DLD1 (cell line): Measurements from ENCODE around the gene XPR1.
"Not testable (repeated sequence)": the region's sequence is repeated elsewhere in the genome, so short reads cannot be mapped to it uniquely, and the experiment has no call there.

Source experiments
- in situ Hi-C: cut with HindIII; loops from 2 replicates; pipeline ENCODE4 v1.10.0; 2017; ENCODE audit warnings: low sequenced_read_pairs

XPR1 gene

DNA sequence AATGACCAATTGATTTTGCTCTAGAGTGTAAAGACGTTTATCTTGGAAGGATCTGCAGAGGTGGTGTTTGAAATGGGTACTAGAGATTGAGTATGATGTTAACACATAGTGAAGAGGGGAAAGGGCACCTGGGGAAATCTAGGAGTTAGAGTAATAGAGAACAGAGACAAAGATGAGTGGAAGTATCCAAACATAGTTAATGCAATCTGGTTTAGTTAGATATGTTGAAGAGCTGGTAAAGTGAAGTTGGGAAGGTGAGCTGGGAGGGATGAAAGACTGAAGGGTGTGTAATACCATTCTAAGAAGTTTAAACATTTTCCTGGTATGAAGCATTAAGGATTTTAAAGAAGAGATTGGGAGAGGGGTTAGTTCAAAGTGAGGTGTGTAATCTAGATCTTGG, 11.0 kb downstream of the XPR1 start:
- in situ Hi-C loops, result no loop called here

GRCh38 chr1:180643693-180644092, 11.9 kb downstream of the XPR1 start:
- in situ Hi-C loops, result no loop called here

DNA sequence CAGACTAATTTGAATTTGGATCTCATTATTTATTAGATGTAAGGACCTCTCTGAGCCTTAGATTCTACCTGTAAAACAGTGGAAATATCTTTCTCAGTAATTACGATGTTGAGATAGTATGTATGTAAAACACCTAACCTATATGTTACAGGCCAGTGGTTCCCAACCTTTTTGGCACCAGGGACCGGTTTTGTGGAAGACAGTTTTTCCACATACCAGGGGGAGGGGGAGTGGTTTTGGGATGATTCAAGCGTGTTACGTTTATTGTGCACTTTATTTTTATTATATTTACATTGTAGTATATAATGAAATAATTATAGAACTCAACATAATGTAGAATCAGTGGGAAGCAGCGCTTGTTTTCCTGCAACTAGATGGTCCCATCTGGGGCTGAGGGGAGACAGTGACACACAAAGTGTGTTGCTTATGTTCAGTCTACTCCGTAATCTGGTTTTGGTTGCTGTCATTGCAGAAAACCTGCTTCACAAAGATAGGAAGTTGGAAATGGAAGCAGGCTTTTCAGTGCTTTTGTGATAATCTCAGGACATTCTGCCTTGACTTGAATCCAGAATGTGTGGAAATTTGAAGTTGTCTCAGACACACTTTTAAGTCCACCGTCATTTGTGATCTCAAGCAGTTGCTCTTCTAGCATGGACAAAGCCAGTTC, 12.8 kb downstream of the XPR1 start:
- in situ Hi-C loops, result no loop called here

DNA sequence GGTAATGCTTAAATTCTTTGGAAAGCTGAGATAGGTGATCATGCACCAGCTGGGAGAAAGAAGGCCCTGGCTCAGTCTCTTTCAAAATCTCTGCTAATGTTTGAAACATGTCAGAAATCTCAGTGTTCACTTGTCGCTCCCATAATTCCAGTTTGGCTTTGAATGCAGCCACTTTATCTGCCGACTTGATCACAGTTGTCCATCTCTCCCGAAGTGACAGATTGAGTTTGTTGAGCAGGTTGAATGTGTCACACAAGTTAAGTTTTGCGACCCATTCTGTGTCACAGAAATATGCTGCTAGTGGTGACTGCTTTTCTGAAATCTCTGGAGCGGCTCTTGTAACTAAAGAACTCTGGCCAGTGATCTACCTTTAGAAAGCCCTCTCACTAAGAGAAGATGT, 13.4 kb downstream of the XPR1 start:
- in situ Hi-C loops, result not testable (repeated sequence)

- in situ Hi-C loops, result no loop called here
Measured at GRCh38 chr1:180646093-180646492, 14.3 kb downstream of the XPR1 start.

DNA sequence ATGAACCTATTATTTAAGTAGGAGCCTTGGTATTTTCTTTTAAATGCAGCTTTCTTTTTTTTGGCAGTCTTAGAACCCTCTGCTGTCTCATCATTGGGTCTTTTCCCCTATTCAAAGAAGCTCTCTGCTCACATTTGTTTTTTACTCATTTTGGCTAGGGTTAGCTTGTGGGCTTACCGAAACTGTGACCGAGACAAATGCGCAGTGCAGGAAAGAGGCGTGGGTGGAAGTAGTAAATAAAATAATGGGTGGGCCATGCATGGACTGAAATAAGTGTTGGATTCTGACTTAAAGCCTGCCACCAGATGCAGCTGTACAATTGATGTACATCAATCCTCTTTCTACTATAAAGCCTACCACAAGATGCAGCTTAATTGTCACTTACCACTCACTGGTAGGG, 14.7 kb downstream of the XPR1 start:
- in situ Hi-C loops, result no loop called here

DNA sequence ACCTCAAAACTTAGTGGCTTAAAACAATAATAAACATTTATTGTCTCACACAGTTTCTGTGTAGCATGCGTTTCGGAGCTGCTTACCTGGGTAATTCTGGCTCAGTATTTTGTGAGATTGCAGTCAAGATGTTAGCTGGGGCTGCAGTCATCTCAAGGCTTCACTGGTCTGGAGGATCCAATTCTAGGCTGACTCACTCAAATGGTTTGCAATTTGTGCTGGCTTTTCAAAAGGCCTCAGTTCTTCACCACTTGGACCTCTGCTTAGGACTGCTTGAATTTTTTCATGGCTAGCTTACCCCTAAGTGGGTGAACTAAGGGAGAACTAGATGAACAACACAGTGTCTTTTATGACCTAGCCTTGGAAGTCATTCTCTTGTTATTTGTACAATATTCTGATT, 21.0 kb downstream of the XPR1 start:
- in situ Hi-C loops, result no loop called here

DNA sequence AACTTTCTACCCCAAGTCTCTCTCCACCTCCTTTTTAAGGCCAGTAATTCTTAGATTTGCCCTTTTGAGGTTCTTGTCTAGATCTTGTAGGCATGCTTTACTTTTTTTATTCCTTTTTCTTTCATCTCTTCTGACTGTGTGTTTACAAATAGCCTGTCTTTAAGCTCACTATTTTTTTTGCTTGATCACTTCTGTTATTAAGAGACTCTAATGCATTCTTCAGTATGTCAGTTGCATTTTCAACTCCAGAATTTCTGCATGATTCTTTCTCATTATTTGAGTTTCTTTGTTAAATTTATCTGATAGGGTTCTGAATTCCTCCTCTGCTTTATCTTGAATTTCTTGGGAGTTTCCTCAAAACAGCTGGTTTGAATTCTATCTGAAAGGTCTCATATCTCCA, 30.9 kb downstream of the XPR1 start:
- in situ Hi-C loops, result no loop called here

GRCh38 chr1:180670681-180671080, 38.9 kb downstream of the XPR1 start:
- in situ Hi-C loops, result no loop called here

- in situ Hi-C loops, result no loop called here
Measured at GRCh38 chr1:180672105-180672504, 40.3 kb downstream of the XPR1 start.

DNA sequence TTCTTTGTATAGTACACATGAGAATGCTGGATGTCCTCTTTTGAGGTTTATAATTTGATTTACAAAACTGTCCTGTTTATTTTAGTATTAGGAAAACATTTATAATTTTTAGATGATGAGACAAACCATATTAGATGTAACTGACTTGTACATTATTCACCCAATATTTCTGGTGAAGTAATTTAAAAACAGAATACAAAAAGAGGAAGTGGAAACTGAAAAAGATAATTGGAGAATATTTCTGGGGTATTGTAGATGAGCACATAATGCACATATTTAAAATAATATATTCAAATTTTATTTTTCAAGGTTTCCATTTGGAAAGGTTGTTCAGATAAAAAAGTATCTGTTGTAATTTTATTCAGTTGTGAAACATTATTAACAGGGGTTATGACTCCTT, 40.7 kb downstream of the XPR1 start:
- in situ Hi-C loops, result no loop called here

DNA sequence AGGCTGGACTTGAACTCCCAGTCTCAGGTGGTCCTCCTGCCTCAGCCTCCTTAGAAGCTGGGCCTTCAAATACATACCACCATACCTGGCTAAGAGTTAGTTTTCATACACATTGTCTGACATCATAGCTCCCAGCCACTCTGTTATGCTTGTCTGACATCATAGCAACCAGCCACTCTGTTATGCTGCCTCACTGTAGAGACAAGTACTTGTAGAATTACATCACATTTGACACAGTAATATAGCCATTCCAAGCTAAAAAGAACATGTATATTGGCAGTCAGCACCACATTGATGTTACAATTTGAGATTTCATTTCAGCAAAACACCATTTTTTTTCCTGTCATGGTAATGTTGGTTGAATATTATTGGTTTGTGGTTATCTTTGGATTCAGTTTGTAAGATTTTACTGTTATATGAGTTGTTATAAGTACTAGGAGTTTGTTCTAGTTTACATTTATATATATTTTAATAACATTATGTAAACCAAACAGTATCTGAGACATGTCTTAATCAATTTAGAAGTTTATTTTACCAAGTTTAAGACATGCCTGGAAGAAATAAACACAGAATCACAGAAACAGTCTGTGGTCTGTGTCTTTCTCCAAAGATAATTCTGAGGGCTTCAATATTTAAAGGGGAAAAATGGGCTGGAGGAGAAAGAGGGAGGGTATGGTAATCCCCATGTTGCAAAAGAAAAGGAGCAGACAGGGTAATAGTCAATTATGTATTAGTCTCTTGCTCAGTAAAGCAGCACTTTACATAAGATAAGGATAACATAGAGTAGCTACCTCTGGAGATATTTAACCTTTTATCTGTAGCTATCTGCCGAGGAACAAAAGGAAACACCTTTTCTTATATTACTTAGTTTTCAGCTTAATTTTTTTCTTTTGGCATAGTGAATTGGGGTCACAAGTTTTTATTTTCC, 43.0 kb downstream of the XPR1 start:
- in situ Hi-C loops, result no loop called here

DNA sequence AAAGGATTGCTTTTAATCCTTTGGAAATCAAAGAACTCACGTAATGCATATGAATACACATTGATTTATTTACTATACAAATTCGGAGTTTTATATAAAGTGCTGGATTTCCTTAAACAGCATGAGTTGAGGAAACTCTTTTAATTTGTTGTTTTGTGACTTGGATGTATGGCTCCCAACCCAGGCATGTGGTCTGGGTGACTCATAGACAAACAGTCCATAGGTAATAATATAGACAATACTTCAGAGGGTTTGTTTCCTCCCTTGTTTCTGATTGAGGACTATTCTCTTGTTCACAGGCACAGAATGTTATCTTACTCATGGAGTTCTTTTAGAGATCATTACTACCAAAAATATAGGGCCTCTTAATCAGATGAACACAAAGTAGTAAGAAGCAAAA, 43.8 kb downstream of the XPR1 start:
- in situ Hi-C loops, result no loop called here

DNA sequence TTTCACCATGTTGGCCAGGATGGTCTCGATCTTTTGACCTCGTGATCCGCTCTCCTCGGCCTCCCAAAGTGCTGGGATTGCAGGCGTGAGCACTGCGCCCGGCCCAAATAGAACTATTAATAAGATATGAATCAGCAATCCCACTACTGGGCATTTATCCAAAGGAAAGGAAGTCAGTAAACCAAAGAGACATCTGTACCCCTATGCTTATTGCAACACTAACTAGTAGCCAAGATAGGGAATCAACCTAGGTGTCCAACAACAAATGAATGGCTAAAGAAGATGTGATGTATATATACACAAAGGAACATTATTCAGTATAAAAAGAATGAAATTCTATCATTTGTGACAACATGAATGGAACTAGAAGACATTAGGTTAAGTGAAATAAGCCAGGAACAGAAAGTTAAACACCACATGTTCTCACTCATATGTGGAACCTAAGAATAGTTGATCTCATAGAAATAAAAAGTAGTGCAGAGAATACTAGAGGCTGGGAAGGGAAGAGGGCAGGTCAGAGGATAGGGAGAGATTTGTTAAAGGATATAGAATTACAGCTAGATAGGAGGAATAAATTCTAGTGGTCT, 48.8 kb downstream of the XPR1 start:
- in situ Hi-C loops, result no loop called here

DNA sequence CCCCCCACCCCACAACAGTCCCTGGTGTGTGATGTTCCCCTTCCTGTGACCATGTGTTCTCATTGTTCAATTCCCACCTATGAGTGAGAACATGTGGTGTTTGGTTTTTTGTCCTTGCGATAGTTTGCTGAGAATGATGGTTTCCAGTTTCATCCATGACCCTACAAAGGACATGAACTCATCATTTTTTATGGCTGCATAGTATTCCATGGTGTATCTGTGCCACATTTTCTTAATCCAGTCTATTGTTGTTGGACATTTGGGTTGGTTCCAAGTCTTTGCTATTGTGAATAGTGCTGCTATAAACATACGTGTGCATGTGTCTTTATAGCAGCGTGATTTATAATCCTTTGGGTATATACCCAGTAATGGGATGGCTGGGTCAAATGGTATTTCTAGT, 51.3 kb downstream of the XPR1 start:
- in situ Hi-C loops, result not testable (repeated sequence)

DNA sequence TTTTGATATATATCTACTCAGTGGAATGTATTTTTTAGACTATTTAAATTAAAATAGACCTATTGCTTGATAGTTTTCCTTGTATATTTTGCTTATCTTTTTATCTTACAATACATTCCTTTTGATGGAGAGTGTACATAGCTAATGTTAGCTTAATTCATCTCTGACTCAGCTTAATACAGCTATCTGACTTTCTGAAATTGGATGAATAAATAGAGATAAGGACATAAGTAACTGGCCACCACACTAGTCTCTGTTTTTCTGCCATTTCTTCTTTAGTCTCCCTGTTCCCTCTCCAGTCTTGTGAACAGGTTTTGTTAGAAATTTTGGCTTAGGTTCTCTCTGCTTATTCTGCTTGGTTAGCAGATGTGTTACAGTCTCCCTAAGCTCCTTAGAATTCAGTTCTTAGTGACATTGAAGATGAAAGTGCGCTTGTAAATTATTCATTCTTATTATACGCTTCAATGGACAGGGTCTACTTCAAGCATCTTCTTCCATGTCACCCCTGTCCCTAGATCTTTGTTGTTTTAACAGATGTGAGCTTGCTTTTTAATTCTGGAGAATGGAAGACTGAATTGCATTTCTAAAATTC, 59.6 kb downstream of the XPR1 start:
- in situ Hi-C loops, result no loop called here

DNA sequence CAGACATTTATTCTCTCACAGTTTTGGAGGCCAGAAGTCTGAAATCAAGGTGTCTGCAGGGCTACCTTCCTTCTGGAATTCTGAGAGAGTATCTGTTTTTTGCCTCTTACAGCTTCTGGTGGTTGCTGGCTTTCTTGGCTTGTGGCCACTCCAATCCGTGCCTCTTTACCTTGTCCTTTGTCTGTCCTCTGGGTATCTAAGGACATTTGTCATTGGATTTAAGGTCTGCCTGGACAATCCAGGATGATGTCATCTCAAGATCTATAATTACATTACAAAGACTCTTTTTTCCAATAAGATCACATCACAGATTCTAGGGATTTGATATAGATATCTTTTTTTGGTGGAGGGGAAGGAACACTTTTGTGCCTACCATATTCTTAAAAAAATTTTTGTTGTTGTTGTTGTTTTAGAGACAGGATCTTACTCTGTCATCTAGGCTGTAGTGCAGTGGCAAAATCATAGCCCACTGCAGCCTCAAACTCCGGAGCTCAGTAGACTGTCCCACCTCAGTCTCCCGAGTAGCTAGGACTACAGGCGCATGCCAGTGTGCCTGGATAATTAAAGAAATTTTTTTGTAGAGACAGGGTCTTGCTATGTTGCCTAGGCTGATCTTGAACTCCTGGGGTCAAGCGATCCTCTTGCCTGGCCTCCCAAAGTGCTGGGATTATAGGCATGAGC, 61.9 kb downstream of the XPR1 start:
- in situ Hi-C loops, result no loop called here

DNA sequence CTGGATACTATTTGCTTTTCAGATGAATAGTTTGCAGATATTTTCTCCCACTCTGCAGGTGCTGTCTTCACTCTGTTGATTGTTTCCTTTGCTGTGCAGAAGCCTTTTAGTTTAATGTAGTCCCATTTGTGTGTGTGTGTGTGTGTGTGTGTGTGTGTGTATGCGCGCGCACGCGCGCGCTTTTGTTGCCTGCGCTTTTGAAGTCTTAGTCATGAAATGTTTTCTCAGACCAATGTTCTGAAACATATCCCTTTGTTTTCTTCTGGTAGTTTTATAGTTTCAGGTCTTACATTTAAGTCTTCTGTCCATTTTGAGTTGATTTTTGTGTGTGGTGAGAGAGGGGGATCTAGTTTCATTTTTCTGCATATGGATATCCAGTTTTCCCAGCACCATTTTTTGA, 63.5 kb downstream of the XPR1 start:
- in situ Hi-C loops, result no loop called here

GRCh38 chr1:180696361-180696760, 64.5 kb downstream of the XPR1 start:
- in situ Hi-C loops, result no loop called here

DNA sequence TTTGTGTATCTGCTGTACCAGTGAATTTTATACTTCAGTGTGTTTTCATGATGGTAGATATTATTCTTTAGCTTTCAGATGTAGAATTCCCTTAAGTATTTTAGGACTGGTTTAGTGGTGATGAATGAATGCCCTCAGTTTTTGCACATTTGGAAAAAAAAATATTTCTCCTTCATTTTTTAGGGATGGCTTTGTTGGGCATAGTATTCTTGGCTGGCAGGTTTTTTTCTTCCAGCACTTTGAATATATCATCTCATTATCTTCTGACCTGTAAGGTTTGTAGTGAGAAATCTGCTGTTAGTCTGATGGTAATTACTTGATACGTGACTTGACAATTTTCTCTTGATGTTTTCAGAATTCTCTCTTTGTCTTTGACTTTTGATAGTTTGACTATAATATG, 66.8 kb downstream of the XPR1 start:
- in situ Hi-C loops, result no loop called here

- in situ Hi-C loops, result not testable (repeated sequence)
Measured at GRCh38 chr1:180702376-180702775, 70.6 kb downstream of the XPR1 start.
